ENCODE results near the gene NRM. TPM values are rescaled to one million over a fixed set of nuclear protein-coding genes. Genes with fewer than 3 reads are reported as not detected.

Gene NRM
- total and polyA plus RNA-seq, 2 of the 13 experiments (the other 11 are each of a cell fraction or from before 2014, with no cell fraction given): 12.5 to 16.0 TPM

DNA sequence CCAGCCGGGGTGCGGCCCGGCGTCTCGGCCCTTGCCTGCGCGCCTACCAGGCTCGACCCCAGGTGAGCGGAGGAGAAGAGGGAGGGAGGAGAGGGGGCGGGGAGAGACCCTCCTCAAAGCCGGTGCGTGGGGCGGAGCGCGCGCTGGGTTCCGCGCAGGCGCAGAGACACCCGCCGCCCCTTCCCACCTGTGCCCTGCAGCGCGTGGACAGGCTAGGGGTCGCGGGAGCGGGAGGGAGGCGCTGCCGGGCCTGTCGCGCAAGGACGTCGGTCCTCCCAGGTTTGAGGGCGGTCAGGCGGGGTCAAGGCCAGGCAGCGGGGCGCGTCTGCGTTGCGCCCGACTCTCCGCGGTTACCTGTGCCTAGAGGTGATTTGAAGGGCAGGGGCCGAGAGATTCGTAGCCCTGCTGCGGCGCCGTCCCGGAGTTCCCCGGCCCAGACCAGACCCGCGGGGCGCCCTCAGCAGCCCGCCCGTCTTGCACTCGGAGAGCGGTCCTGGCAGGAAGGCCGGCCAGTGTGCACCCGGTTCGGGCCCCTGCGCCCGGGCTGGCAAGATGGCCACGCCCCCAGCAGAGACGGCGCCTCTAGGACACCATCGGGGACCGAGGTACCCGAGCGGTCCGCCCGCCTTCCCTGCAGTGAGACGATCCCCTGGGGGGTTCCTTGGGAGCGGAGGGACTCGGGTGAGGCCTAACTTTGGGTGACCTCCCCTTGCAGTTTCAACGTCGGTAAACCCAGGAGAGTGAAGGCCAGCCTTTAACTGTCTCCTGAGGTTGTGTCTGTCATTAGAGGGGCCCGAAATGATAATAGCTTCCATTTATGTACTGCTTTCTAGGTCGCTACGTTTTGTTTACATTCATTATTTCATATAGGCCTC is 43.3 kb downstream of the NRM start (continued):
- peak; percentile 63; the same call in 1 of the 2 replicates for TF ChIP-seq TGIF2 (CRISPR knock-in tag; IDR thresholded peaks at IDR 0.05)
- peak; percentile 88 for TF ChIP-seq POLR2AphosphoS2 (IDR thresholded peaks at IDR 0.05; ENCODE audit: low read depth, low read length)
- no peak for TF ChIP-seq ZNF329 (CRISPR knock-in tag; IDR thresholded peaks at IDR 0.05; ENCODE audit: low read depth)
- 0 out of 2 replicates have a peak, but pooled peaks have one; percentile 85 for TF ChIP-seq ERF (CRISPR knock-in tag; IDR thresholded peaks at IDR 0.05)
- TF ChIP-seq ZNF746 (CRISPR knock-in tag; IDR thresholded peaks at IDR 0.05): peak; percentile 96
- TF ChIP-seq, protein P1, sequence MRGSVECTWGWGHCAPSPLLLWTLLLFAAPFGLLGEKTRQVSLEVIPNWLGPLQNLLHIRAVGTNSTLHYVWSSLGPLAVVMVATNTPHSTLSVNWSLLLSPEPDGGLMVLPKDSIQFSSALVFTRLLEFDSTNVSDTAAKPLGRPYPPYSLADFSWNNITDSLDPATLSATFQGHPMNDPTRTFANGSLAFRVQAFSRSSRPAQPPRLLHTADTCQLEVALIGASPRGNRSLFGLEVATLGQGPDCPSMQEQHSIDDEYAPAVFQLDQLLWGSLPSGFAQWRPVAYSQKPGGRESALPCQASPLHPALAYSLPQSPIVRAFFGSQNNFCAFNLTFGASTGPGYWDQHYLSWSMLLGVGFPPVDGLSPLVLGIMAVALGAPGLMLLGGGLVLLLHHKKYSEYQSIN (CRISPR knock-in tag; IDR thresholded peaks at IDR 0.05; ENCODE audit: borderline replicate concordance): no peak; the same call in 1 of the 2 replicates
- TF ChIP-seq IKZF4 (CRISPR knock-in tag; IDR thresholded peaks at IDR 0.05; ENCODE audit: borderline replicate concordance, low read depth, not compliant biosample characterization): peak; percentile 97
- peak; percentile 68; the same call in 1 of the 2 replicates for TF ChIP-seq ZMYM3 (CRISPR knock-in tag; IDR thresholded peaks at IDR 0.05)
- TF ChIP-seq NAIF1 (CRISPR knock-in tag; IDR thresholded peaks at IDR 0.05; ENCODE audit: borderline replicate concordance): no peak; the same call in 1 of the 2 replicates
- TF ChIP-seq, protein P2, sequence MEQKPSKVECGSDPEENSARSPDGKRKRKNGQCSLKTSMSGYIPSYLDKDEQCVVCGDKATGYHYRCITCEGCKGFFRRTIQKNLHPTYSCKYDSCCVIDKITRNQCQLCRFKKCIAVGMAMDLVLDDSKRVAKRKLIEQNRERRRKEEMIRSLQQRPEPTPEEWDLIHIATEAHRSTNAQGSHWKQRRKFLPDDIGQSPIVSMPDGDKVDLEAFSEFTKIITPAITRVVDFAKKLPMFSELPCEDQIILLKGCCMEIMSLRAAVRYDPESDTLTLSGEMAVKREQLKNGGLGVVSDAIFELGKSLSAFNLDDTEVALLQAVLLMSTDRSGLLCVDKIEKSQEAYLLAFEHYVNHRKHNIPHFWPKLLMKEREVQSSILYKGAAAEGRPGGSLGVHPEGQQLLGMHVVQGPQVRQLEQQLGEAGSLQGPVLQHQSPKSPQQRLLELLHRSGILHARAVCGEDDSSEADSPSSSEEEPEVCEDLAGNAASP (CRISPR knock-in tag; IDR thresholded peaks at IDR 0.05; ENCODE audit: borderline replicate concordance): peak; percentile 98

All from HepG2 (cell line).